IPS-20b (cell line): ENCODE measurements around the gene INSRR.

Source experiments
- H3K27ac ChIP-seq: one replicate; pipeline ENCODE4 v1.5.1; 2013; ENCODE audit warnings: low read length
- H3K27me3 ChIP-seq: 2 replicates; pipeline ENCODE4 v1.6.1; 2013; ENCODE audit warnings: mild to moderate bottlenecking, low read length, inconsistent platforms; ENCODE audit not compliant: insufficient read depth
- H3K36me3 ChIP-seq: 2 replicates; pipeline ENCODE4 v1.6.1; 2013; ENCODE audit warnings: low read depth, mild to moderate bottlenecking, inconsistent platforms, low read length, moderate library complexity; ENCODE audit not compliant: insufficient read depth
- H3K4me1 ChIP-seq: 2 replicates; pipeline ENCODE4 v1.6.1; 2013; ENCODE audit warnings: mild to moderate bottlenecking, control low read depth, inconsistent platforms, low read length, moderate library complexity; ENCODE audit not compliant: insufficient read depth
- H3K4me3 ChIP-seq: 2 replicates; pipeline ENCODE4 v1.5.1; 2013; ENCODE audit warnings: mild to moderate bottlenecking, low read length, inconsistent platforms
- H3K9ac ChIP-seq: 2 replicates; pipeline ENCODE4 v1.6.1; 2013; ENCODE audit warnings: low read depth, mild to moderate bottlenecking, inconsistent platforms, low read length, moderate library complexity
- H3K9me3 ChIP-seq: 2 replicates; pipeline ENCODE4 v1.6.1; 2013; ENCODE audit warnings: mild to moderate bottlenecking, low read depth, low read length, inconsistent platforms; ENCODE audit not compliant: insufficient read depth

The INSRR gene

DNA sequence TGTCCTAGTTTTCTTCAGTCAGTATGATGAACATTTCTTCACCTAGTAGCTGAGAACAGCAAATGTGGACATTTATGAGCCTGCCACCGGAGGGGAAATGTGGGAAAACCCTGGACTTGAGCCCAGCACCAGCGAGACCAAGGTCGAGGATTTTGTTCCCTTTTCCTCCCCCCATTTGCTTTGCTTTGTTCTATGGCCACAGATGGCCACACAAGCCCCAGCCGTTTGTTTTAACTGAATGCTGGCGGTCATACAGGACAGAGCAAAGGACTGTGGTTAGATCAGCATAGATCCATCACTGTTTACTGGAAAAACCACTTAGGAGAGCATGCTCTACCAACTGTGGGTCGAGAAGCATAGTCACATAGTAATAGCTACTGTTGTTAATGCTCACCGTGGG is 63.1 kb downstream of the INSRR start:
- H3K27me3 ChIP-seq = no peaks in the 10 kb centered on the region
- no peak overlapping the region for H3K4me3 ChIP-seq
- no peaks in the 10 kb centered on the region for H3K4me1 ChIP-seq
- H3K27ac ChIP-seq = no peak overlapping the region
- H3K36me3 ChIP-seq = peaks cover 97% of the 10 kb centered on the region
- H3K9ac ChIP-seq = no peak overlapping the region
- no peaks in the 10 kb centered on the region for H3K9me3 ChIP-seq

DNA sequence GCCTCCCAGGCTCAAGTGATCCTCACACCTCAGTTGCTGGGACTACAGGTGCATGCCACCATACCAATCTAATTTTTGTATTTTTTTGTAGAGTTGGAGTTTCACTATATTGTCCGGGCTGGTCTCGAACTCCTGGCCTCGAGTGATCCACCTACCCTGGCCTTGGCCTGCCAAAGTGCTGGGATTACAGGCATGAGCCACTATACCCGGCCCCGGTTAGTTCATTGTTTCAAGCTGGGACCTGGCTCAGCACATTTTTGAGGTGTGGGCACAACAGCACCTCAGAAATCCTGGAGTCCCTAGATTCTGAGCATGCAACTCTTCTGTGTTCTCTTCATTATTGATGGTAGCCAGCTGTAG is 63.6 kb downstream of the INSRR start:
- H3K27ac ChIP-seq = no peak overlapping the region
- no peak overlapping the region for H3K9ac ChIP-seq
- no peaks in the 10 kb centered on the region for H3K27me3 ChIP-seq
- no peak overlapping the region for H3K4me3 ChIP-seq
- H3K36me3 ChIP-seq = peaks cover 97% of the 10 kb centered on the region
- H3K4me1 ChIP-seq = no peaks in the 10 kb centered on the region
- no peaks in the 10 kb centered on the region for H3K9me3 ChIP-seq

DNA sequence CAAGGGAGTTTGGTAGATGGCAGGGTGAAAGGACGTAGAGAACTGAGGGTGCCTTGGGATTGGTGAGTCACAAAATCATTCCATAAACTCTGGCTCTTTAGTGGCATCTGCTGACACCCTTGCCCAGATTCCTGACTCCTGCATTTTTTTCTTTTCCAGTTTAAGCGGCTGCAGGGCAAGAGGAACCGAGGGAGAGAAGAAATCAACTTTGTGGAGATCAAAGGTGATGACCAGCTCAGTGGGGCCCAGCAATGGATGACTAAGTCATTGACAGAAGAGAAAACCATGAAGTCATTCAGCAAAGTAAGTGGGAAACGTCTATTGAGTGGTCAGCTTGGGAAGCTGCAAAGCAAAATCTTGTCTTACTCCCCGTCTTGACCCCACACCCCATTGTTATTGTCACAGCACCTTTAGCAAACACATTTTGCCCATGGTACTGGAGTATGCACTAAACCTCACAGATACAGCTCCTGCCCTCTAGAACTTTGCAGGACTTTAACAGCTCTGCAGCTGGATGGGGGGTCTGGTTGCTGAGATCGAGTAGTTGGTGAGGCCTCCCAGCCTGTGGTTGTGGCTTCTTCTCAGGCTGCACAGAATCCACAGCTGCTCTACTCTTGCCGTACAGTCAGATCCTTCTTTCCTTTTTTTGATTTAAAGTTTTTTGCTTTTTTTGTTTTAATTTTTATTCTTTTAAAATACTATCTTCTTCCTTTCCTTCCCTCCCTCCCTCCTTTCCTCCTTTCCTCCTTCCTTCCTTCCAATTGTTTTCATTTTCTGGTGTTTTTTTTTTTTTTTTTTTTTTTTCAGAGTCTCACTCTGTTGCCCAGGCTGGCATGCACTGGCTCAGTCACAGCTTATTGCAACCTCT is 64.2 kb downstream of the INSRR start:
- Histone ChIP-seq H3K4me3 (no peak overlapping the region), H3K27ac (no peak overlapping the region), H3K36me3 (peaks cover 91% of the 10 kb centered on the region), H3K9ac (no peak overlapping the region), H3K4me1 (no peaks in the 10 kb centered on the region), H3K9me3 (no peaks in the 10 kb centered on the region), H3K27me3 (no peaks in the 10 kb centered on the region)
